Stimulated activated CD4-positive, alpha-beta T cell treated with anti-CD3 and anti-CD28 coated beads, Interleukin-12 subunit alpha, Interleukin-12 subunit beta, amount 100 ng/mL, for 4 hours (primary cell): ENCODE measurements around the gene NPEPL1.

Source experiments
- DNase-seq: peaks from one replicate; pipeline ENCODE4 v3.0.0-alpha.2; 2020

NPEPL1 gene

GRCh38 chr20:58658760-58659159 lies 33.8 kb upstream of the NPEPL1 start:
- DNase-seq: no peak

- no peak for DNase-seq
Measured at GRCh38 chr20:58659841-58660240, 32.8 kb upstream of the NPEPL1 start.

- DNase-seq: peak; percentile 21
Measured at GRCh38 chr20:58660855-58661597, 31.6 kb upstream of the NPEPL1 start.

- no peak for DNase-seq
Measured at GRCh38 chr20:58661598-58662473, 30.8 kb upstream of the NPEPL1 start.

- no peak for DNase-seq
Measured at GRCh38 chr20:58664331-58664730, 28.3 kb upstream of the NPEPL1 start.

- DNase-seq: no peak
Measured at GRCh38 chr20:58664883-58665282, 27.7 kb upstream of the NPEPL1 start.

GRCh38 chr20:58665606-58666005 lies 27.0 kb upstream of the NPEPL1 start:
- DNase-seq: no peak

GRCh38 chr20:58666702-58667101 lies 25.9 kb upstream of the NPEPL1 start:
- no peak for DNase-seq

- no peak for DNase-seq
Measured at GRCh38 chr20:58667975-58668374, 24.6 kb upstream of the NPEPL1 start.

GRCh38 chr20:58668901-58669286 lies 23.7 kb upstream of the NPEPL1 start:
- DNase-seq: no peak

- no peak for DNase-seq
Measured at GRCh38 chr20:58669287-58670006, 23.2 kb upstream of the NPEPL1 start.

GRCh38 chr20:58670102-58670501 lies 22.5 kb upstream of the NPEPL1 start:
- no peak for DNase-seq

GRCh38 chr20:58670659-58671058 lies 21.9 kb upstream of the NPEPL1 start:
- DNase-seq: no peak

GRCh38 chr20:58673119-58673518 lies 19.5 kb upstream of the NPEPL1 start:
- DNase-seq: no peak

- DNase-seq: no peak
Measured at GRCh38 chr20:58675146-58675584, 17.4 kb upstream of the NPEPL1 start.

- no peak for DNase-seq
Measured at GRCh38 chr20:58675641-58676040, 17.0 kb upstream of the NPEPL1 start.

GRCh38 chr20:58676161-58676560 lies 16.4 kb upstream of the NPEPL1 start:
- no peak for DNase-seq

- no peak for DNase-seq
Measured at GRCh38 chr20:58677079-58677604, 15.5 kb upstream of the NPEPL1 start.

GRCh38 chr20:58677808-58678207 lies 14.8 kb upstream of the NPEPL1 start:
- DNase-seq: no peak

GRCh38 chr20:58678806-58679205 lies 13.8 kb upstream of the NPEPL1 start:
- DNase-seq: no peak

GRCh38 chr20:58682656-58683531 lies 9.7 kb upstream of the NPEPL1 start:
- DNase-seq: no peak

GRCh38 chr20:58684291-58684690 lies 8.3 kb upstream of the NPEPL1 start:
- no peak for DNase-seq
